GM21526 (cell line): ENCODE results near the gene AFMID.
A peak's percentile ranks its signal among the peaks of the same experiment; 100 is the strongest.

ENCODE experiments used
- ATAC-seq: cut with Tn5 transposase; IDR thresholded peaks from one replicate; pipeline ENCODE4 v1.9.1; 2021; ENCODE audit warnings: moderate library complexity; ENCODE audit not compliant: unreplicated experiment, low FRiP score

Gene AFMID

DNA sequence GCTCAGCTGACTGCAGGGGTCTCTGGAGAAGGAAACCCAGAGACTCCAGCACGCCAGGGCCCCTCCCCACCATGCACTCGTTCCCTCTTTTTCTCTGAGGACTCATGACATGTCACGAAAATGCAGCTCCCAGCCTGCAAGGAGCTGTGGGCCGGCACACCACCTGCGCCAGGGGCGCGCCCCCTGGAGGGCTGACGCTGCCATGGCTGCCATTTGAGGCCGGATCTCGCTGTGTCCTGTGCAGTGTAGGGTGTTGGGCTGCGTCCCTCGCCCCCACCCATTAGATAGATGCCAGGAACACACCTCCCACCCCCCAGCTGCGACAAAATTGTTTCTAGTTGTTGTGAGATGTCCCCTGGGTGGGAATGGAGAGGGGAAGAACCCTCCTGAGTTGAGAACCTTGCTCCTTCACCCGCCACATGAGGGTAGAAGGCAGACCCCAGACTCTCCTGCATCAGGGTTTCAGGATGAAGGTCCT lies 10.6 kb upstream of the AFMID start:
- ATAC-seq, result no peak

DNA sequence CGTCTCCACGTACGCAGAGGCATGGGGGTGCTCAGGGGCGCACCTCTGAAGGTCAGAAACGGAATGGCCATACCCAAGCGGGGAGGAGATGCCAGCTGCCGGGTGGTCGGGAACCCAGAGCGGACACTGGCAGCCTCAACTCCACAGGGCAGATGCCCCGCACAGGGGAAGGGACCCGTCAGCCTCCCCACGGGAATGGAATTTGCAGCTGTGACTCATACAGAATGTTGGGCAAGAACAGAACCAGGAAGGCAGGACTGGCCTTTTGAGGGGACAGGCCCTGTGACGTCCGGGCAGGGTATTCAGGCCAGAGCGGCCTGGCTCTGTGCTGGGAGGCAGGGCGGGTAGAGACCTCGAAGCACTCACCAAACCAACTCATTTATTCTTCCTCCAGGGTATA lies 7.8 kb upstream of the AFMID start:
- no peak for ATAC-seq

DNA sequence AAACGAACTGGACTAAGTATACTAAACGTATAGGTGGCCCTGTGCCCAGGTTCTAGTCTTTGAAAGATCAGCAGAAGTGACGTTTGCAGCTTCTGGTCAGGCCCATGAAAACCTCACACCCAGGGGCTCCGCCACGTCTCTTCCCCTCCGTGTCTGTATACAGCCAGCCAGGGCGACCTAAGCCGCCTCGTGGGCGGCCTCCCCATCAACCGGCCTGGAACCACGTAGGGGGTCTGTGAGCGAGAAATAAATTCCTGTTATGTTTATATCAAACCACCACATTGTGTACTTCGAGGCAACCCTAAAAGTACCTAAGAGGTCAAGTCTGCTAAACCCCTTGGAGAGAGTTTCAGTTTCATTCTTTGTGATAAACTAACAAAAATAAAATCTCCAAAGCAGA lies 7.1 kb upstream of the AFMID start:
- ATAC-seq, result no peak

DNA sequence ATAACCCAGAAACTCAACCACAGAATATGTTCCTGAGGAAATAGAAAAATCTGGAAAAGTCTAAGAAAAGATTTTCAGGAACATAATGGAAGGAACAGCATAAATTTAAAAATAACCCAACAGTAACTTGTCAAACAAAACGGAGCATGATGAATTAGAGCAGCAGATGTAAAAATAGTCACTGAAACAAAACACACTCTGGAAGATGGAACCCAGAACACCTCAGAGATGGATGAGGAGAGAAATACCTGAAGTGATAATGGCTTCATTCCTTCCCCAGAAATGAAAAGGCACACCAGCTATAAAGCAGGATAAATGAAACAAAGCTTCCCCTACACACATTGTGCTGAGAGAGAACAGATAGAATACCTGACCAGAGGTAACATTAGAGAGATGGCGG lies 6.7 kb upstream of the AFMID start:
- ATAC-seq, result no peak

DNA sequence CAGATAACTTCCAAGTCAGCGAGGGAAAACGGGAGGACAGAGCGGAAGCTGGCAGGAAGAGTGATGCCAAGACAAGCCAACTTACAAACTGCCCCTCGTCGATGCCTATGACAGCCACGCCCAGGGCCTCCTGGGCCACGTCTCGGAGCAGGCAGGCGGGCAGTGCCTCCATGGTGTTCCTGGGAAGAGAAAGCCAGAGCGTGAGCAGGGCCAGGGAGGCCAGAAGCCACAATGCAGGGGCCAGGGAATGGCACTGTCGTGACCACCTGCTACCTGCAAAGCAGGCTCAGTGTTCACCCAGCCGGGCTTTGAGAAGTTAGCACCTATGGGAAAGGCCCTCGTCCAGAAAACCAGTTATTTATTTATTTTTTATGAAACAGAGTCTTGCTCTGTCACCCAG lies 4.7 kb upstream of the AFMID start:
- ATAC-seq, result no peak

DNA sequence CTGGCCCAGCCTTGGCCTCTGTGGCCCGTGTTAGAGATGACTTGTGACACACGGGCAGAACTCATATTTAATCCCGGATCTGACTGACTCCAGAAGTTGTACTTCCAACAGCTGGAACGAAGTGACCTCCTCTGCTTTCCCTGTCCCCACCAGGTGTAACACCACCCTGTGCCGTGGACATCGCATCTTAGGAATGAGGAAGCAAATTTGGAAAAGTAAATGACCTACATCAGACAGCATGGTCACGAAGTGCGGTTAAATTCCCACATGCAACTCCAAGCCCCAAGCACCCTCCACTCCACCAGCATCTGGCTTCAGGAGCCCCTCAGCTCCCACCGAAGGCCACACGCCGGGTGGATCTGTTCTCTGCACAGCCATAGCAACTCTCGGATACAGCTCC lies 3.2 kb upstream of the AFMID start:
- ATAC-seq, result no peak

DNA sequence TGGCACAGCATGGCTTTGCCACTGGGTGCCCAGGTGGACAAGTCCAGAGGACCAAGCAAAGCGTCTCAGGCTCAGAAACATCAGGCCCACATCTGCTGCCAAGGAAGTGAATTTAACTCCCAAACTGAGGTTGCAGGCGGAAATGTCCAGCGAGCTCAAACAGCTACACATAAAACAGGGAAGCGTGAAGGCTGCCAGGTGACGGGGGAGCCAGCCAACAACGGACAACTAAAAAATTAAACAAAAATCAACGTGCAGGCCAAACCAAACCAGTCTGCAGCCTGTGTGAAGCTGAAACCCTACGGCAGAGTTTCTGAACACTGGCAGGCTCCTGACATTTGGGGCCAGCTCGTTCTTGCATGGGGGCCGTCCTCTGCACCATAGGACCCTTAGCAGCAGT lies 2.8 kb upstream of the AFMID start:
- no peak for ATAC-seq

DNA sequence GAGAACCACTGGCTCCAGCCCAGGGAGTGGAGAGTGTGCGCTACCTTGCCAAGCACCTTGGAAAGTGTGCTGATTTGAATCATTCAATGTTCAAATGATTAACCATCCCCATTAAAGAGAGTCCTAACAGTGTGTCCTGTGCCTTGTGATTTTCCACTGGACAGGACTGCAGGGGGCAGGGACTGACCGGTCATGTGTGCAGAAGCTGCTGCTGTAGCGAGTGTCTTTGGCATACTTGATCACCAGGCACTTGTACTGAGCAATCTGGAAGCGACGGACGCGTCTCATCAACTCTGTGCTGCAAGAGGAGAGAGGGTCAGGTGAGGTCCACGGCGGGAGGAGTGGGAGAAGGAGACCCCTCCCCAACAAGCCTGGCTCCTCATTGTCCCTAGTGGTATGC lies 2.3 kb upstream of the AFMID start:
- ATAC-seq, result no peak

DNA sequence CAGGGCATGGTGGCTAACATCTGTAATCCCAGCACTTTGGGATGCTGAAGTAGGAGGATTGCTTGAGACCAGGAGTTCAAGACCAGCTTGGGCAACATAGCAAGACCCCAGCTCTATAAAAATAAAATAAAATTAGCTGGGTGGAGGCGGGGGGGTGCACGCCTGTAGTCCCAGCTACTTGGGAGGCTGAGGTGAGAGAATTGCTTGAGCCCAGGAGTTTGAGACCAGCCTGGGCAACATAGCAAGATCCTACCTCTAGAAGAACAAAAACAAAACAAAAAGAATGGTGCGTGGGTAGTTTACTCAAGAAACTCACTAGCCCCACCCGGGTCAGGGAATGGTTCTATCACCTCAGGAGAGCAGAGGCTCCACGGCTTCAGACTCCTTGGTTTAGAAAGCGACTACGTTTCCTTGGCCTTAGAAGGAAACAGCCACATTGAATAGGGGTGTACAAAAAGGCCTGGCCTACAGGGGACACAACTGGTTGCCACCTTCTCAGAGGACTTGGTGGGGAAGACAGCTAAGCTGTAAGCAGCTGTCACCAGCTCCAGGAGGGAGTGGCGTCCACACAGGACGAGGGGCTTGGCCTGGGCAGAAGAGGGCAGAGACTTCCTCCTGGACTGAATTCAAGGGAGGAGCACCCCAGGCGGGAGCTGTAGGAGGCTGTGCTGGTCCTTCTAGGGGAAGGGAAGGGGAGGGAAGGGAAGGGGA lies 1.0 kb upstream of the AFMID start:
- ATAC-seq, result no peak

DNA sequence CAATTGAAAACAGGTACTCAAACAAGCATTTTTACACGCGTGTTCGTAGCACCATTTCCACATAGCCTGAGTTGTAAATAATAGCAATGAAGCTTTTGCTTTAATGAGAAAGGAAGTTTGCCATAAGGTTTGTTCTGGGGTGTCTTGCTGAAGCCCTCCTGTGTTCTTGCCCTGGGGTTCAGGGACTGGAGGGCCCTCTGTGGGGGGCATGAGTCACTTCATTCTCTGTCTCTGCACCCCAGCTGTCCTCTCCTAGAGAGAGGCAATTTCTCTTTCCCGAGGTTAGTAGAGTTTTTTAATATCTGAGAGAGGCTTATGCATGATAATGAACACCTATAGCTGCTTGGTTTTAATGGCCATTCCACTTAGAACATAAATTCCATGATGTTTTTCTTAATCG lies 9.6 kb downstream of the AFMID start:
- ATAC-seq, result no peak

DNA sequence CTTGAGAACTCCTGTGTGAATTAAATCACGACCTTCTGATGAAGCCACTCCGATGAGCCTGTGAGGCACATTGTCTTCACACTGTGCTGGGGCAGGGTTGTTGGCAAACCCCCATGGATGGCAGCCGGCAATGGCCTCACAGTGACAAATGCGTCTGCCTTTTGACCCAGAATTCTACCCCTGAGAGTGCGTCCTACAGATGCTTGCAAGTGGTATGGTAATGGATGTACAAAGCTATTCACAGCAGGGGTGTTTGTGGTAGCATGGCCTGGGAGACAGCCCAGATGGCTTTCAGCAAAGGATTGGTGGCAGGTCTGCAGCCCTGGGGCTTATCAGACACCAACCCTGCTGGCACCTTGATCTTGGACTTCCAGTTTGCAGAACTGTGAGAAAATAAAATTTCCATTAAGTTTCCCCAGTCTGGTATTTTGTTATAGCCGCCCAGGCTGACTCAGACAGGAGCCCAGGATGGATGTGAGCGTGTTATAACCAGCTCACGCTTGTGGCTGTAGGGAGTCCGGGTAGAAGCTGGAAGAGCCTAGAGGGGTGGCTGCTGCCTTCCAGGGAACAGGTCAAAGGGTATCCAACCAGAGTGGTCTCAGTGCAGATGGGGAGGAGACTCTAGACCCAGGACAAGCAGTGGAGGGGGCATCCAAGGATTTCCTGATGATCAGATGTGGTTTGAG lies 10.1 kb downstream of the AFMID start:
- ATAC-seq, result no peak

DNA sequence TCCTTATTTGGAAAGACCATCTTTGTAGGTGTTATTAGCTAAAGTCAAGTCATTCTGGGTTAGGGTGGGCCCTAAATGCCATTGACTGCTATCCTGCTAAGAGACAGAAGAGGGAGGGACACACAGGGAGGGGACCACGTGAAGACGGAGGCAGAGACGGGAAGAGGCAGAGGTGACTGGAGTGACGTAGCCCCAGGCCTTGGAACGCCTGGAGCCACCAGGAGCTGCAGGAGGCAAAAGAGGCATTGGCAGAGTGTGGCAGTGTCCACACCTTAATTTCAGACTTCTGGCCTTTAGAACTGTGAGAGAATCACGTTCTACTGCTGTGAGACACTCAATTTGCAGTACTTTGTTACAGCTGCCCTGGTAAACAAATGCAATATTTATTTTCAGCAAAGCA lies 13.3 kb downstream of the AFMID start:
- ATAC-seq, result no peak

DNA sequence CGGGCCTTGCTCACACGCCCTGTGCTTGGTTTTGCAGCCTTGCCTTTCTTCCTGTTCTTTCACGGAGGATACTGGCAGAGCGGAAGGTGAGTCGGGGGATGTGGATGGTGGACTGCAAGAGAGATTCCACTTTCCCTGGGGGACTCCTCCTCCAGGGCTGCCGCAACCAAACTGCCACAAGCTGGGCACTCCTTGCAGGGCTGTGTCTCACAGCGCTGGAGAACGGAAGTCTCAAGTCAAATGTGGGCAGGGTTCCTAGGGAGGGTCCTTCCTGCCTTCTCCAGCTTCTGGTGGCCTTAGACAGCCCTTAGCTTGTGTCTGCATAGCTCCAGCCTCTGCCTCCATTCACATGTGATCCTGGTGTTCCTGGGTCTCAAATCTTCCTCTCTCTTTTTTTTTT lies 15.5 kb downstream of the AFMID start:
- no peak for ATAC-seq

DNA sequence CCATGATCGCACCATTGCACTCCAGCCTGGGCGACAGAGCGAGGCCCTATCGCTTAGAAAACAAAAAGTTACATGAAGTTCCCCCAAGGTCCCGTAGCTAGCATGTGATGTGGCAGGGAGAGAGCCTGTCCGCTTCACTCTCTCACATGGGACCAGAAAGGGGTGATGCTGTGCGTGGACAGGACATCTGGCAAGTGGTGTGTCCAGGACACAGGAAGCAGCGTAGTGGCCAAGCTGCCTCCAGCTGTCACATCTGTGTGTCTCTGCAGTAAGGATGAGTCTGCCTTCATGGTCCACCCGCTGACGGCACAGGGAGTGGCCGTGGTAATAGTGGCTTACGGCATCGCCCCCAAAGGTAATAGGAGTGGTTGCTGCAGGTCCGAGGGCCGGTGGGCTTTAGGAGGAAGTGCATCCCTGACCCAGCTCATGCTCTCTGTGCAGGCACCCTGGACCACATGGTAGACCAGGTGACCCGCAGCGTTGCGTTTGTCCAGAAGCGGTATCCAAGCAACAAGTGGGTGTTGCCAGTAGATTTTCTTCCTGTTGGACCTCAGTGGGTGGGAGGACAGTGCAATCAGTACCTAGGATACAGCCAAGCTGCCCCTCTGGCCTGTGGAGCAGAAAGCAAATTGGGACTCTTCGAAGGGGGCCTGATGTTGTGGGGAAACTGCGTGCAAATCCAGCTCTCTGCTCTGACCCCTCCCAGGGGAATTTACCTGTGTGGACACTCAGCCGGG lies 17.4 kb downstream of the AFMID start:
- ATAC-seq, result no peak

DNA sequence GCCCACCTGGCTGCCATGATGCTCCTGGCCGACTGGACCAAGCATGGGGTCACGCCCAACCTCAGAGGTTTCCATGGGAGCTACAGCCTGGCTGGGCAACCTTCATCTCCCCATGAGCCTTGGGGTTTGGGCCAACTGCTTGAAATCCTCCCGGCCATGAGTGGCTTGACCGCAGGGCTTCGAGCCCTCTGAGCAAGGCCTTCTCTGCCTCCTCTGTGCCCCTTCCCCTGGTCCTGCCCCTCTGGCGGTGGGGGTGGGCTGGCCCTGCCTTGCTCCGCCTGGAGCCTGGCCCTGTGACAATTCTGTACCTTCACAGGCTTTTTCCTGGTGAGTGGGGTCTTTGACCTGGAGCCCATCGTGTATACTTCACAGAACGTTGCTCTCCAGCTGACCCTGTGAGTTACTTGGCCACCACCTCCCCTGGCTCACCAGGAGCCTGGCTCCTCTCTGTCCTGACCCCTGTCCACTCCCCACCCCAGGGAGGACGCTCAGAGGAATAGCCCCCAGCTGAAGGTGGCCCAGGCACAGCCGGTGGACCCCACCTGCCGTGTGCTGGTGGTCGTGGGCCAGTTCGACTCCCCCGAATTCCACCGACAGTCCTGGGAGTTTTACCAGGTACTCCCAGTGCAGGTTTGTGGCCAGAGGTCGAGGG lies 18.1 kb downstream of the AFMID start:
- no peak for ATAC-seq

DNA sequence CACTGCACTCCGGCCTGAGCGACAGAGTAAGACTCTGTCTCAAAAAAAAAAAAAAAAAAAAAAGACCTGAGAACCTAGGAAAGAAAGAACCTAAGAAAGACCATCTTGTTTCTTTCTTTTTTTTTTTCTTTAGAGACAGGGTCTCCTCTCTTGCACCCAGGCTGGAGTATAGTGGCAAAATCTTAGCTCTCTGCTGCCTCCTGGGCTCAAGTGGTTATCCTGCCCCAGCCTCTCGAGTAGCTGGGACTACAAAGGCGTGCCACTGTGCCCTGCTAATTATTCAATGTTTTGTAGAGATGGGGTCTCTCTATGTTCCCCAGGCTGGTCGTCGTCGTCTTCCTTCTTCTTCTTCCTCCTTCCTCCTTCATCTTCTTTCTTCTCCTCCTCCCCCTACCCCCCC lies 19.1 kb downstream of the AFMID start:
- ATAC-seq, result no peak

DNA sequence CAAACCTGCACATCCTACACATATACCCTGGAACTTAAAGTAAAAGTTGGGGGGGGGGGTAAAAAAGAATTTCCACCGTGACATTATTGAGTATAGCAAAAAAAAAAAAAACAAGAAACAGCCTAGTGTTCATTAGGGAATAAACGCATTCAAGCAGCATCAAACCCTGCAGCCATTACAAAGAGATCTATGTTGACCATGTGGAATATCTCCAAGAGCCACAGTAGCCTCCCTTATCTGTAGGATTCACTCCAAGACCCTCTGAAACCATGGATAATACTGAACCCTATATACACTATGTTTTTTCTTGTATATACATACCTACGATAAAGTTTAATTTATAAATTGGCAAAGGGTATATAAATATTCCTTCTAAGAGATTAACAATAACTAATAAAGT lies 21.3 kb downstream of the AFMID start:
- ATAC-seq, result no peak

DNA sequence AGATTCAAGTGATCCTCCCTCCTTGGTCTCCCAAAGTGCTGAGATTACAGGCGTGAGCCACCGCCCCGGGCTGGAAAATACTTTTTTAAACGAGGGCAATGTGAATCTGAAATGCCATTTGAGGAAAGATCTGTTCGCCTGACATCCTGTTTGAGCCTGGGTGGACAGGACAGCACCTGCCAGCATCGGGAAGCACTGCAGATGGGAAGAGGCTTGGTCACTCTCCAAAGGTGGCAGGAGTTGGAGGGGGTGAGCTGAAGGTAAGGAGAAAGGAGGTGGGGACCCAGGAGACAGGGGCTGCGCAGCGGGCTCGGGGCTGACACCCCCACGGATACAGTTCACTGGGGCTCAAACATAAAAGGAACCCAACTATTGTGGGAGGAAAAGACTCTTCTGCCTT lies 22.9 kb downstream of the AFMID start:
- ATAC-seq, result no peak

DNA sequence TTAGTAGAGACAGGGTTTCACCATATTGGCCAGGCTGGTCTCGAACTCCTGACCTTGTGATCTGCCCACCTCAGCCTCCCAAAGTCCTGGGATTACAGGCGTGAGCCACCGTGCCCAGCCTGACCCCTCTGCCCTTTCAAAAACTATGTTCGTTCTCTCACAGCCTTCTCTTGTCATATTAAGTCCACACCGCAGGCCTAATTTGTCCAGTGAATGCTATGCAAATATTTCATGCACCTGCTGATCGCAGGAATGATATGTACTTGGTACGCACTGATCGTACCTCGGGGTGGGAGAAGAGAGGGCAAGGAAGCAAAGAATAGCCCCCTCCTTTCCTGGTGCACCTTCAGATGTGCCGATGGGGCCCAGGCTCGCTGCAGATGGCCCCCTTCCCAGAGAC lies 23.9 kb downstream of the AFMID start:
- ATAC-seq, result no peak

DNA sequence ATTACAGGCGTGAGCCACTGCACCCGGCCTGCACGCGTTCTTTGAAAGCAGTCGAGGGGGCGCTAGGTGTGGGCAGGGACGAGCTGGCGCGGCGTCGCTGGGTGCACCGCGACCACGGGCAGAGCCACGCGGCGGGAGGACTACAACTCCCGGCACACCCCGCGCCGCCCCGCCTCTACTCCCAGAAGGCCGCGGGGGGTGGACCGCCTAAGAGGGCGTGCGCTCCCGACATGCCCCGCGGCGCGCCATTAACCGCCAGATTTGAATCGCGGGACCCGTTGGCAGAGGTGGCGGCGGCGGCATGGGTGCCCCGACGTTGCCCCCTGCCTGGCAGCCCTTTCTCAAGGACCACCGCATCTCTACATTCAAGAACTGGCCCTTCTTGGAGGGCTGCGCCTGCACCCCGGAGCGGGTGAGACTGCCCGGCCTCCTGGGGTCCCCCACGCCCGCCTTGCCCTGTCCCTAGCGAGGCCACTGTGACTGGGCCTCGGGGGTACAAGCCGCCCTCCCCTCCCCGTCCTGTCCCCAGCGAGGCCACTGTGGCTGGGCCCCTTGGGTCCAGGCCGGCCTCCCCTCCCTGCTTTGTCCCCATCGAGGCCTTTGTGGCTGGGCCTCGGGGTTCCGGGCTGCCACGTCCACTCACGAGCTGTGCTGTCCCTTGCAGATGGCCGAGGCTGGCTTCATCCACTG lies 27.0 kb downstream of the AFMID start, which contains the start of gene BIRC5:
Gene BIRC5 (plus strand): TSS at position 238 of the 690 bp plus-strand sequence. CDS start 64 bp downstream, at position 302.
- peak; percentile 78 for ATAC-seq

DNA sequence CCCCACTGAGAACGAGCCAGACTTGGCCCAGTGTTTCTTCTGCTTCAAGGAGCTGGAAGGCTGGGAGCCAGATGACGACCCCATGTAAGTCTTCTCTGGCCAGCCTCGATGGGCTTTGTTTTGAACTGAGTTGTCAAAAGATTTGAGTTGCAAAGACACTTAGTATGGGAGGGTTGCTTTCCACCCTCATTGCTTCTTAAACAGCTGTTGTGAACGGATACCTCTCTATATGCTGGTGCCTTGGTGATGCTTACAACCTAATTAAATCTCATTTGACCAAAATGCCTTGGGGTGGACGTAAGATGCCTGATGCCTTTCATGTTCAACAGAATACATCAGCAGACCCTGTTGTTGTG lies 27.5 kb downstream of the AFMID start:
- no peak for ATAC-seq
